H7 (cell line): ENCODE results near the gene UNKL. TPM values are rescaled to one million over a fixed set of nuclear protein-coding genes. Genes with fewer than 3 reads are reported as not detected.

Experiments
- DNase-seq: peaks from one replicate; pipeline ENCODE4 v3.0.0; 2012
- H3K27me3 ChIP-seq: 2 replicates; pipeline ENCODE4 v1.6.0; 2011; ENCODE audit warnings: mild to moderate bottlenecking, low read length; ENCODE audit not compliant: control insufficient read depth, insufficient read depth
- H3K36me3 ChIP-seq: replicated peaks from 2 replicates; pipeline ENCODE4 v1.5.1; 2011; ENCODE audit warnings: low read length; ENCODE audit not compliant: control insufficient read depth, insufficient read depth
- H3K4me3 ChIP-seq: 2 replicates; pipeline ENCODE4 v1.5.1; 2011; ENCODE audit warnings: low read depth, mild to moderate bottlenecking, control low read depth, low read length, moderate library complexity; ENCODE audit not compliant: insufficient read depth
- total RNA-seq: library from RNA; depleted of rRNA; stranded (reverse); fragments of >200 nt; shearing (Covaris generic); gene quantifications from 2 replicates; pipeline ENCODE4 v1.2.3, GENCODE V29; 2014

UNKL gene
- total RNA-seq, 1 experiment from 2014 or later = 22.0 TPM

DNA sequence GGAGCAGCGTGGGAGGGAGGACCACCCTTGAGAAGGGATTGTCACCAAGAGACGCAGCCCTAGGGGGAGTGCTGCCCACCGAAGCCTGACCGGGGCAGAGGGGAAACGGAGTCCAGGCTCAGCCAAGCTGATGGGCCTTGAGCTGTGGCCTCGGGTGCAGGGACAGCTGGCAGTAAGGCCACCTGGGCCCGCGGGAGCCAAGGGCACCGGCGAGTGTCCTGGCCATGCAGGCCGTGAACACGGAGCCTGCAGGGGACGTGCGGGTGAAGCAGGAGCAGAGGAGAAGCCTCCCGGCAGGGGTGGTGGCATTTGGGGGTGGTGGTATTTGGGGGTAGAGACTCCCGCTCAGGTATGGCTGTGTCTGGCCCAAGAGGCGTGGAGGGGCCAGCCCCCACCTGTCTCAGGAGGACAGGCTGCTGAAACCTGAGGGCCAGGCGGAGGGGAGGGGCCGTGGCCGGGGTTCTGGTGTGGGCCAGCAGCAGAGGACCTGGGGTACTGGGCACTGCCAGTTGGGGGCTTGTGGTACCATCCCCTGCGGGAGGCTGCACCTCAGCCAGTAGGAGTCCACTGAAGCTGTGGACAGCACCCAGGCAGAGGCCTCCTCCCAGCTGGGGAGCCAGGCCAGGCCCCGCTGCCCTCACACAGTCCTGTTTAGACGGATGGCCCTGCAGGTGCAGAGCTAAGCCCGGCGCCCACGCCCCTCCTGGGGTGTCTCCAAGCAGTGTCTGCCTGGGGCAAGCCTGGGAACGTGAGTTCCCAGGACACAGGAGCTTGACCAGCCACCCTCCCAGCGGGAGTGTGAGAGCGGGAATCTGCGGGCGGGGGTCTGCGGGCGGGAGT, 58.2 kb downstream of the UNKL start:
- no peak for DNase-seq
- no peaks in the 10 kb centered on the region for H3K27me3 ChIP-seq
- H3K36me3 ChIP-seq = no peaks in the 10 kb centered on the region; the same call in 1 of the 2 replicates
- H3K4me3 ChIP-seq = no peak overlapping the region

DNA sequence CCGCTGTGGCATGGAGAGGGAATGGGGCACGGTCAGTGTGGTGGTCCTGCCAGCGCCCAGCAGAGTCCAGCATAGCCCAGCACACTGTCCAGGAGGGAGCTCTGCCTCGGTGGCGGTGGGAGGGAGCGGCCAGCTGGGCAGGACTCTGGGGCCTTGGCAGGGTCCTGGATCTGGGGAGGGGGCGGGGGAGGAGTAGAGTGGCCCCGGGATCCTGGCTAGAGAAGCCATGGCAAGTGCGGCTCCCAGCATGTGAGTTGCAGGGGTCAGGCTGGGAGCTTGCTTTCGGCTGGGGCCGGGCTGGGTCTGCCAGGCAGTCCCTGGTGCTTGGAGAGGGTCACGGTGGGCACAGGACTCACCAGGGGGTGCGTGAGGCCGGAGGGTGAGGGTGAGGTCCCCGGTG, 58.9 kb downstream of the UNKL start:
- H3K27me3 ChIP-seq = no peaks in the 10 kb centered on the region
- H3K36me3 ChIP-seq = no peaks in the 10 kb centered on the region
- no peak overlapping the region for H3K4me3 ChIP-seq
- no peak for DNase-seq

DNA sequence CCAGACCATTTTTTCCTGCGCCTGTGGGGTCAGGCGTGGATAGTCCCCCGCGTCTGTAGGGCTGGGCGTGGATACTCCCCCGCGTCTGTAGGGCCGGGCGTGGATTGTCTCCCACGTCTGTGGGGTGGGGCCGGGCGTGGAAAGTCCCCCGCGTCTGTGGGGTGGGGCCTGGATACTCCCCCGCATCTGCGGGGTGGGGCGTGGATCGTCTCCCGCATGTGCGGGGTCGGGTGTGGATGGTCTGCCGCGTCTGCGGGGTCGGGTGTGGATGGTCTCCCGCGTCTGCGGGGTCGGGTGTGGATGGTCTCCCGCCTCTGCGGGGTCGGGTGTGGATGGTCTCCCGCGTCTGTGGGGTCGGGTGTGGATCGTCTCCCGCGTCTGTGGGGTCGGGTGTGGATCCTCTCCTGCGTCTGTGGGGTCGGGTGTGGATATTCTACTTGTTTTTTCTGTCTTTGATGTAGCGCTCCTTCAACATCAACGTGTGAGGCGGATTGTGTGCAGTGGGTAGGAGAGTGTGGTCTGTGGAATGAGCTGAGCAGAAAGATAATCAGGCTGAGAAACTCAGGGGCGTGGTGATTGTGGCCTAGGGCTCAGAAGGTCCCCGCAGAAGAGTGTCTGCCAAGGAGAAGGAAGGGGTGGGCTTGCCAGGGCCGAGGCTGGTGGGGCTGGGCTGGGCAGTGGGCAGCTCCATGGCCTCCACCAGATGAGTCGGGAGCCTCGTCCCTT, 59.5 kb downstream of the UNKL start:
- Histone ChIP-seq H3K27me3 (no peaks in the 10 kb centered on the region), H3K4me3 (no peak overlapping the region), H3K36me3 (0 out of 2 replicates have a peak, but pooled peaks cover 1% of the 10 kb centered on the region)
- no peak for DNase-seq

DNA sequence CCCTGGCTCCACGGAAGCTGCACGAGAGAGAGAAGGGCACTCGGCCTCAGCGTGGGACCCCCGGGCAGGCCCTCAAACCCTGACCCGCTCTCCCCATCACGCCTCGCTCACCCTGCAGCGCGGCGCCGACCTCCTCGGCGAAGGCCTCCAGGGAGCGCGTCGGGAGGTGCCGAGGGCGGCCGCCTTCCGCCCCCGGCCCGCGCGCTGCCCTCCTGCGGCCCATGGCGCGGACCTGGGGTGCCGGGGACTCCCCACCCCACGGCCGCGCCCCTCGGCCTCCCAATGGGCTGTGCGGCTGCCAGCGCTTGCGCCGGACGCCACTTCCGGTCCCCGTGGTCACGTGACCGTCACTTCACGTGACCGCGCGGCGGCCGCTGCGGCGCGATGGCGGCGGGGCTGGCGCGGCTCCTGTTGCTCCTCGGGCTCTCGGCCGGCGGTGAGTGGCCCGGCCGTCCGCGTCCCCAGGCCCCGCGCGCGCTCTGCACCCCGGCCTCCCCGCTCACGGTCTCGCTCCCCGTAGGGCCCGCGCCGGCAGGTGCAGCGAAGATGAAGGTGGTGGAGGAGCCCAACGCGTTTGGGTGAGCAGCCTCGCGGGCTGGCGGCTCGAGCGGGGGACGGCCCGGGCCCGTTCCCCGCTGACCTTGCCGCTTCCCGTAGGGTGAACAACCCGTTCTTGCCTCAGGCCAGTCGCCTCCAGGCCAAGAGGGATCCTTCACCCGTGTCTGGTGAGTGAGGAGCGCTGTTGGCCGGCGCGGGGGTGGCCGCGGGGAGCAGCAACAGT, 62.7 kb downstream of the UNKL start, which contains the start of the genes GNPTG and TSR3:
Gene GNPTG (plus strand): TSS at position 350 of the 781 bp plus-strand sequence. CDS start 35 bp downstream, at position 385.
Gene TSR3 (minus strand): TSS at position 297 of the 781 bp plus-strand sequence. CDS start 74 bp downstream, at position 223.
- H3K36me3 ChIP-seq = peaks cover 5% of the 10 kb centered on the region
- H3K27me3 ChIP-seq = no peaks in the 10 kb centered on the region
- DNase-seq = peak; percentile 98
- H3K4me3 ChIP-seq = peak within 1 kb of the TSS; percentile 87

DNA sequence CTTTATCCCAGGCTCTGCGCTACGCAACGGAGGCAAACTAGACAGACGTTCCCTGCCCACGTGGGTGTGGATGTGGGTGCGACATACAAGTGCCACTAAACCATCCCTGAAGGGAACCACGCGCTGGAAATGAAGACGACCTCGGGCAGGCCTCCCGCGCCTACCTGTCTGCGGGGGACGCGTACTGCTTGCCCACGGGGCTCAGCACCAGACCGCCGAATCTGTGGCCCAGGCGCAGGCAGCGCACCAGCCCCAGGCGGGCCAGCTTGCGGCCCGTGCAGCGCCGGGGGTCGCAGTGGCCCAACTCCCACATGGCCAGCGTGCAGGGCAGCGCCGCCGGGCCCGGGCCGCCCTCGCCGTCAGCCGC, 63.3 kb downstream of the UNKL start:
- Histone ChIP-seq H3K4me3 (peak overlapping the region; percentile 87), H3K27me3 (no peaks in the 10 kb centered on the region), H3K36me3 (peaks cover 5% of the 10 kb centered on the region)
- no peak for DNase-seq

DNA sequence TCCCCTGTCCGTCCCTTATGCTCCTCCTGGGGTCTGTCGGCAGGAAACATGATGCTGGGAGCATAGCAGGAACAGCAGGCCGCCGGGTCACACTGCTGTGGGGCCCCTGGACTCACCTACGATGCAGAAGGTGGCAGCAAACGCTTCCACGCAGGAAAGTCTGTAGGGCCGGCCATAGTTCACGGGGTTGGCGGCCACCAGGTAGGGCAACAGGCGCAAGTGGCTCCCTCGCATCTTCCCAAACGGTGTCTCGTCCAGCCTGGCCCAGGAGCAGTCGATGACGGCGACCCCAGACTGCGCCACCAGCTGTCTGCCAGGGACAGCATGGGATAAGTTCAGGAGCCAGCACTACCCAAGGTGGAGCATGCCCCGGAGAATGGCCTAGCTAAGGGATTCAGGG, 63.8 kb downstream of the UNKL start:
- no peaks in the 10 kb centered on the region for H3K27me3 ChIP-seq
- peaks cover 5% of the 10 kb centered on the region for H3K36me3 ChIP-seq
- no peak for DNase-seq
- peak overlapping the region; percentile 87 for H3K4me3 ChIP-seq

DNA sequence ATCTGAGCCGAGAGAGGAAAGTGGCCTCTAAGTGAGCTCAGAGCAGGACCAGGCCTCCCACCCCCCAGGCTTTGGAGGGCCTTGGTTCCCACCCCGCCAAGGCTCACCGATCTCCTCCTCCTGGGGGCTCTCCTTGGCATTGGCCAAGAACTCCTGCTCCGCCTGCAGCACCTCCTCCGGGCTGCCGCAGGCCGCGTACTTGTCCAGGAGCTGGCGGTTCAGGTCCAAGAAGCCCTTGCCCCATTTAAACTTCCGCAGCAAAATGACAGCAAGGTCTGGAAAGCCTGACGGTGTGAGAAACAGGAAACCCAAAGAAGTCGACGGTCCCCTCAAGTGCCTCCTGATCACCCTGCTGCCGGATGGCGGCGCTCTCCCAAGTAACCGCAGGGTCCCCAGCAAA, 64.6 kb downstream of the UNKL start:
- Histone ChIP-seq H3K4me3 (no peak overlapping the region), H3K36me3 (peaks cover 5% of the 10 kb centered on the region), H3K27me3 (no peaks in the 10 kb centered on the region)
- no peak for DNase-seq

DNA sequence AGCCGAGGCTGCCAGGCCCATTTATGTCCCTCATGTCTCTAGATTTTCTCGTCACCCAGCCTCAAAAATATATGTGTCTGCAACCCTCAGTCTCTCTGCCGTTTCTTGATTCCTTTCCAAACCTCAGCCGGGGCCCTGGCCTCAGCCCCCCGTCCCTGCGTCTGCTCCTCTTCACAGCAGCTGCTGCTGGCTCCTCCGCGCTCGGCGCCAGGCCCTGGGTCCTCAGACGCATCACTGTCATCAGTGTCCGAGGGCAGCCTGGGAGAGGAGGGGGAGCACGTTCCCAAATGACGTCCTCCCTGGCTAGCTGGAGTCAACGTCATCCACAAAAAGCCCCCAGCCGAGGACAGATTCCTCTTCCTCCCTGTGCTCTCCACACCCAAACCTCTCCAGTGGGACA, 65.2 kb downstream of the UNKL start:
- DNase-seq = no peak
- H3K4me3 ChIP-seq = no peak overlapping the region
- peaks cover 5% of the 10 kb centered on the region for H3K36me3 ChIP-seq
- peaks cover under 1% of the 10 kb centered on the region; the same call in 1 of the 2 replicates for H3K27me3 ChIP-seq

DNA sequence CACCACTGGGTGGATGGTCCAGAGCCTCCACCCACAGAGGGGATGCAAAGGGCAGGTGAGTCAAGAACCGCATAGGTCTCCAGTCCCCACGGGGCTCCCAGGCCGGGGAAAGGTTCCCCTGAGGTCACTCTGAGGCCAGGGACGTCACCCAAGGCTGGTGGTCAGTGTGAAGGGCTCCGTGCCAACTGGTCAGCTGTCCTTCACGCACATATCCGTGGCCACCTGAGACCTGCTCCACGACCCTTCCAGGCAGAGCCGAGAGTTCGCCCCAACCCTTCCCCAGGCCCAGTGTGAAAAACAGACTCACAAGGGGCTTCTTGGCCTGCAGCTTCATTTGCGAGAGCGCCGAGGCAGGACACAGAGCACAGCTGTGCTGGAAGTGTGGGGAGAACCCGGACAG, 65.6 kb downstream of the UNKL start:
- DNase-seq = no peak
- Histone ChIP-seq H3K27me3 (peaks cover 4% of the 10 kb centered on the region; the same call in 1 of the 2 replicates), H3K36me3 (peaks cover 5% of the 10 kb centered on the region), H3K4me3 (no peak overlapping the region)

DNA sequence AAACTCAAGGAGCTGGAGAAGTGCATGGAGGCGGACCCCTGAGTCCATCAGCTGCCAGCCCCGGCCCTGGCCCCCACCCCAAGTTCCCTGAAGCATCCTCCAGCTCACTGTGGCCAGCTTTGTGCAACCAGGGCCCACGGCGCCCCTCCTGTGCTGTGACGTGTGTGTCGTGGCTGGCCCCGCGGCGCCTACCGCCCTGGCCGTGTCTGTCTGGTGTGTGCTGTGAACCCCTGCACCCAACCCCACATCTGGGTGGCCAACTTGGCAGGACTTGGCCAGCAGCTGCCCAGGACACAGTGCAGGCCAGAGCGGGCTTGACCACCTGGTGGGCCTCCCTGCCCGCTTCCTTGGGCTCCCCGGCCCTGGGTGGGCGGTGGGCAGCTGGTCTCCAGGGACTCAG, 66.1 kb downstream of the UNKL start:
- Histone ChIP-seq H3K27me3 (peaks cover 8% of the 10 kb centered on the region), H3K4me3 (no peak overlapping the region), H3K36me3 (peaks cover 5% of the 10 kb centered on the region)
- DNase-seq = no peak

DNA sequence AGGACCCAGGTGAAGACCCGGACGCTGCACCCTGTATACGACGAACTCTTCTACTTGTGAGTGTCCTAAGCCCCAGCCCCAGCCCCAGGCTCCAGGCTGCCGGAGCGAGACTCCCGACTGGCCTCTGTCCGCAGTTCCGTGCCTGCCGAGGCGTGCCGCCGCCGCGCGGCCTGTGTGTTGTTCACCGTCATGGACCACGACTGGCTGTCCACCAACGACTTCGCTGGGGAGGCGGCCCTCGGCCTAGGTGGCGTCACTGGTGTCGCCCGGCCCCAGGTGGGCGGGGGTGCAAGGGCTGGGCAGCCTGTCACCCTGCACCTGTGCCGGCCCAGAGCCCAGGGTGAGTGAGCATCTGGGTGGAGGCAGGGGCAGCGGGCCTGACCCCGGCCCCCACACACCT, 66.5 kb downstream of the UNKL start:
- Histone ChIP-seq H3K4me3 (no peak overlapping the region), H3K36me3 (peaks cover 5% of the 10 kb centered on the region), H3K27me3 (peaks cover 10% of the 10 kb centered on the region)
- no peak for DNase-seq

DNA sequence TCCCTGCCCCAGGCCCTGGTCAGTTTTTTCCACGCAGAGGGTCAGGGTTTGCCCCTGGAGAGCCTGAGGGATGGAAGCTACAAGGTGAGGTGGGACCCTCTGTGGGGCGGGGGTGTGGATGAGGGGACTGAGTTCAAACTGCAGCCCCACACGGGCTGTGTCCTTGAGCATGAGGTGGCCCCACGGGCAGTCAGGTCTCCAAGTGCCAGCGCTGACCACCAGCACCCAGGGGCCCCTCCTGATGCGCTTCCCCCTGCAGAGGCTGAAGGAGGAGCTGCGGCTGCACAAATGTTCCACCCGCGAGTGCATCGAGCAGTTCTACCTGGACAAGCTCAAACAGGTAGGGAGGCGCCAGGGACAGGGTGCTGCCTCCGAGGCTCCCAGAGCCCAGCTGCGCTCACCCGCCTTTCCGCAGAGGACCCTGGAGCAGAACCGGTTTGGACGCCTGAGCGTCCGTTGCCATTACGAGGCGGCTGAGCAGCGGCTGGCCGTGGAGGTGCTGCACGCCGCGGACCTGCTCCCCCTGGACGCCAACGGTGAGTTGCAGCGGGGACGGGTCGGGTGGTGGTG, 67.1 kb downstream of the UNKL start:
- H3K27me3 ChIP-seq = peaks cover 12% of the 10 kb centered on the region
- peaks cover 5% of the 10 kb centered on the region for H3K36me3 ChIP-seq
- no peak for DNase-seq
- no peak overlapping the region for H3K4me3 ChIP-seq

DNA sequence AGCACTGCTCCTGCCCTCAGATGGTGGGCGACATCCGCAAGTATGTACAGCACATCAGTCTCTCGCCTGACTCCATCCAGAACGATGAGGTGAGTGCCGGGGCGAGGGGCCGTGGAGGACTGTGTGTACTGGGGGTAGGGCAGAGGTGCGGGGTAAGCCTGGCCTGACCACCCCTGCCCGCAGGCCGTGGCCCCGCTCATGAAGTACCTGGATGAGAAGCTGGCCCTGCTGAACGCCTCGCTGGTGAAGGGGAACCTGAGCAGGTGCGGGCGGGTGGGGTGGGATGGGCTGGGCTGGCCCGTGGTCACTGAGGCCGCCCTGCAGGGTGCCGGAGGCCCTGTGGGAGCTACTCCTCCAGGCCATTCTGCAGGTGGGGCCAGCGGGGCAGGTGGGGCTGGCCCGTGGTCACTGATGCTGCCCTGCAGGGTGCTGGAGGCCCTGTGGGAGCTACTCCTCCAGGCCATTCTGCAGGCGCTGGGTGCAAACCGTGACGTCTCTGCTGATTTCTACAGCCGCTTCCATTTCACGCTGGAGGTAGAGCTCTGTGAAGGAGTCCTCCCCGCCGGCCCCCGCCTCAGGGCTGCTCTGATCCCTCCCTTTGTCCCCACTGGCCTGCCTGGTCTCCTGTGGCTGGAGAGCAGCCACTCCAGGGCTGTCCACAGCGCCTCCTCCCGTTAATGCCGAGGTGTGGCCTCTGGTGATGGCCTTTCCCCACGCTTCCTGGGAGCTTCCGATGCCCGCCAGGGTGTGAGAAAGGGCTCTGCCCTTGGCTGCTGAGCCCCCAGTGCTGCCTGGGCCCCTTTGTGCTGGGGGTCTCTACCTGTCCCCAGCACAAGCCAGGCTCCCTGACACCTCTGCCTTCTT, 67.8 kb downstream of the UNKL start:
- Histone ChIP-seq H3K27me3 (peaks cover 16% of the 10 kb centered on the region), H3K4me3 (no peak overlapping the region), H3K36me3 (peaks cover 5% of the 10 kb centered on the region)
- DNase-seq = no peak
